ENCODE data around the gene AGPAT2.

AGPAT2 gene

DNA sequence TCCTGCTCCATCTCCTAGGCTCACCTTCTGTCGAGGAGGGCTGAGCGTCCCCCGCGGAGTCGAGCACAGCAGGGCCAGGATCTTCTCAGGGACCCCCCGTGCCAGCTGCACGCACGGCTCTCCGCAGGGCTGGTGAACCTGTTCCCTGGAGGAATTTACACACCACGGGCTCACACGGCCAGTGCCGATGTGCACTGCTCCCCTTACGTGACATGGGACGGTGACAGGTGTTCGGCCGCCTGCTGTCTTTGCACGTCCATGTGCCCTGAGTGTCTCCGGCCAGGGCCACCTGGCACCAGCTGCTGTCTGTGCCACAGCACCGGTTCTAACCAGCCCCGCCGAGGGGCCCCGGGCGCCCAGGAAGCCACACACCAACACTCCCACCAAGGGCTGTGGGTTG, 8.7 kb upstream of the AGPAT2 start:
- TF ChIP-seq, protein P1, sequence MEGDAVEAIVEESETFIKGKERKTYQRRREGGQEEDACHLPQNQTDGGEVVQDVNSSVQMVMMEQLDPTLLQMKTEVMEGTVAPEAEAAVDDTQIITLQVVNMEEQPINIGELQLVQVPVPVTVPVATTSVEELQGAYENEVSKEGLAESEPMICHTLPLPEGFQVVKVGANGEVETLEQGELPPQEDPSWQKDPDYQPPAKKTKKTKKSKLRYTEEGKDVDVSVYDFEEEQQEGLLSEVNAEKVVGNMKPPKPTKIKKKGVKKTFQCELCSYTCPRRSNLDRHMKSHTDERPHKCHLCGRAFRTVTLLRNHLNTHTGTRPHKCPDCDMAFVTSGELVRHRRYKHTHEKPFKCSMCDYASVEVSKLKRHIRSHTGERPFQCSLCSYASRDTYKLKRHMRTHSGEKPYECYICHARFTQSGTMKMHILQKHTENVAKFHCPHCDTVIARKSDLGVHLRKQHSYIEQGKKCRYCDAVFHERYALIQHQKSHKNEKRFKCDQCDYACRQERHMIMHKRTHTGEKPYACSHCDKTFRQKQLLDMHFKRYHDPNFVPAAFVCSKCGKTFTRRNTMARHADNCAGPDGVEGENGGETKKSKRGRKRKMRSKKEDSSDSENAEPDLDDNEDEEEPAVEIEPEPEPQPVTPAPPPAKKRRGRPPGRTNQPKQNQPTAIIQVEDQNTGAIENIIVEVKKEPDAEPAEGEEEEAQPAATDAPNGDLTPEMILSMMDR (IDR thresholded peaks at IDR 0.05) = no peak

DNA sequence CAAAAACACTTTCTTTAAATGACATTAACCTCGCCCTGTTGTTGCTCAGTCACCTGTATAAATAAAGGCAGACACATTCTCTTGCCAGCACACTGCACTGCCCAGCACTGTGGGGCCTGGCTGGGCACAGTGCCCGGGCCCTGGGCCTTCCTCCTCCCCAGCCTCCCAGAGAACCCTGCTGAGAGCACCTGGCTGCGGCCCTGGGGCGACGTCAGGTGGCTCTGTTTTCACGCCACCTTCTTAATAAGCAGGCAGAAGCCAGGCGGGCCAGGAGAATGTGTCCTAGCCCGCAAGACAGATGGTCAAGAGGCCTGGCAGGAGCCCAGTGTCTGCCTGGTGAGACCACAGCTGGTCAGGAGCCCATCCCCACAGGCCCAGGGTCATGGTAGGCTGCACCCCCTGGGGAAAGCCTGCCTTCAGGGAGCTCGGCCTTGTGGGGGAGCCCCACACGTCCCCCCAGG, 8.2 kb upstream of the AGPAT2 start:
- TF ChIP-seq, protein P1 (IDR thresholded peaks at IDR 0.05) = no peak

DNA sequence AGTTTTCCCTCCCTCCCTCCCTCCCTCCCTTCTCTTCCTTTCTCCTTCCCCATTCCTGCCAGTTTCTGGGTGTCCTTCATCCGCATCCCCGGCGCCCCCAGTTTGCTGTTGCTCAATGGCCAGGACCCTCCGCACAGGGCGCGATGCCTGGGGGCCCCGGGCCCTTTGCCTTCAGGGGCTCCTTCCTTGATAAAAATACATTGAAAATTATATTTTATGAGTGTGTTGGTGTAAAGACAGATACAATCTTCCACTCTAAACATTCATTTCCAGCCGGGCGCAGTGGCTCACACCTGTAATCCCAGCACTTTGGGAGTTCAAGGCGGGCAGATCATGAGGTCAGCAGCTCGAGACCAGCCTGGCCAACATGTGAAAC, 7.6 kb upstream of the AGPAT2 start:
- TF ChIP-seq, protein P1 (IDR thresholded peaks at IDR 0.05) = no peak

DNA sequence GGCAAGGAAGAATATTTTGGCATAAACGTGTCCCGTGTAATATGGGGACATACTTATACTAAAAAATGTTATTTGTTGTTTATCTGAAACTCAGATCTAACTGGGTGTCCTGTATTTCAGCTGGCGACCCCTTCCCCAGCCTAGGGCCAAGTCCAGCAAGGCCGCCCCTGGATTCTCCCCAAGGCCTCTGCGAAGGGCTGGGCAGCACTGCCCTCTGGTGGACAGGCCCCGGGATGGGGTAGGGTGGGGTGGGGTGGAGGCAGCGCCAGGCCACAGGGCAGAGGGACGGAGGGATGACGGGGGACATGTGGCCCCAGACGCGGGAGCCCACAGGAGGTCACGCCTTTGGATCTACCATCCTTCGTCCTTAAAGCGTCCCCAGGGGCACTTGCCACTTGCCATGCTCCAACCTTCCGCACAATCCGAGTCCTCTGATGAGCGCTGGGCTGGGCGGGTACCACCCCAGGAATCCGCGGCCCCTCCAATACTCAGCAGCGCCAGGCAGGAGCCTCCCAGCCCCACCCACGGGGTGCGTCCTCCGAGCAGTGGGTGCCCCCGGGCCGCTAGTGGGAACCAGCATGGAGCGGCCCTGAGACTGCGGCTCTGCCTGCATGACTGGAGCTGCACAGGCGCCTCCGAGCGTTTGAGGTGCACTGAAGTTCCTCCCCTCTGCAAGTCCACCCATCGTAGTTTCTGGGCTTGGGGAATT, 7.1 kb upstream of the AGPAT2 start:
- TF ChIP-seq, protein P1 (IDR thresholded peaks at IDR 0.05) = peak; percentile 85

DNA sequence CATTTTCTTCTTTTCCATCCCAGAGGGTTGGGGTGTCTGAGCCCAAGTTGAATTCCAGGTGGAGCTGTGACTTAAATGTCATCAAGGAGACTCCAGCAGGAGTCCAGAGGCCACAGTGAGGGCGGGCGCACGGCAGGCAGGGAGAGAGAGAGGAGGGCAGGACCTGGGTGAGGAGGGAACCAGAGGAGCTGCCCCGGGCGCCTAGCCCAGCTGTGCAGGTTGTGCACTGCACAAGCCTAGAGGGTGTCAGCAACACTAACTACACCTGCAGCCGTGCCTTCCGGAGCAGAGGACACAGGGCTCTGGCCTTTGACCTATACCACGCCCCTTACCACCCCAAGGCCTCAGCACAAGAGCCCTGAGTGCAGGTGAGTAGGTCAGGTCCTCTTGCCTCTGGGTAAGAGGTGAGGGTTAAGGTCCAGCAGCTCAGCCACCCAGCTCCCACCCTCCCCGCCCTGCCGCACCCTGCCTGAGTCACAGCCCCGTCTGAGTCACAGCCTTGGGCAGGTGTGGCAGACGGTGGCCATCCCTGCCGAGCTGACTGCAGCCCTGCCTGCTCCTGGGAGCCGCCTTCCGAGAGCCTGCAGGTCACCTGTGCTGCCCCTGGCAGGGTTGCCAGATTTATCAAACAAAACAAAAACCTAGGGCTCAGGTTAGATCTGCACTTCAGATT, 6.4 kb upstream of the AGPAT2 start:
- TF ChIP-seq, protein P1 (IDR thresholded peaks at IDR 0.05) = no peak

DNA sequence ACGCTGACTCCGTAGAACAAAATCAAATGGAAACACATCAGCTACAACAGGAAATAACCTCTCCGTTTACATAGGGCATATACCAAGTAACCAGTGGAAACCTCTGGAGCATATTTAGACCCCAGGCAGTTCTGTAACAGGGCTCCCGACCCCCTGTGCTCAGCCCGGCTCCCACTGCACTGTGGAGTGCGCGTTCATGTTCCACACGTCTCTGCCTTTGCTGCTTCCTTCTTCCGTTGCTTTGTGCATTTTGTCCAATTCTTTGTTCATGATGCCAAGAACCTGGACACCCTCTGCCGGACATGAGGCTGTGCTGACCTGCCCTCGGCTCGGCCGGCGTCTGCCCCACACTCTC, 5.9 kb upstream of the AGPAT2 start:
- TF ChIP-seq, protein P1 (IDR thresholded peaks at IDR 0.05) = no peak

DNA sequence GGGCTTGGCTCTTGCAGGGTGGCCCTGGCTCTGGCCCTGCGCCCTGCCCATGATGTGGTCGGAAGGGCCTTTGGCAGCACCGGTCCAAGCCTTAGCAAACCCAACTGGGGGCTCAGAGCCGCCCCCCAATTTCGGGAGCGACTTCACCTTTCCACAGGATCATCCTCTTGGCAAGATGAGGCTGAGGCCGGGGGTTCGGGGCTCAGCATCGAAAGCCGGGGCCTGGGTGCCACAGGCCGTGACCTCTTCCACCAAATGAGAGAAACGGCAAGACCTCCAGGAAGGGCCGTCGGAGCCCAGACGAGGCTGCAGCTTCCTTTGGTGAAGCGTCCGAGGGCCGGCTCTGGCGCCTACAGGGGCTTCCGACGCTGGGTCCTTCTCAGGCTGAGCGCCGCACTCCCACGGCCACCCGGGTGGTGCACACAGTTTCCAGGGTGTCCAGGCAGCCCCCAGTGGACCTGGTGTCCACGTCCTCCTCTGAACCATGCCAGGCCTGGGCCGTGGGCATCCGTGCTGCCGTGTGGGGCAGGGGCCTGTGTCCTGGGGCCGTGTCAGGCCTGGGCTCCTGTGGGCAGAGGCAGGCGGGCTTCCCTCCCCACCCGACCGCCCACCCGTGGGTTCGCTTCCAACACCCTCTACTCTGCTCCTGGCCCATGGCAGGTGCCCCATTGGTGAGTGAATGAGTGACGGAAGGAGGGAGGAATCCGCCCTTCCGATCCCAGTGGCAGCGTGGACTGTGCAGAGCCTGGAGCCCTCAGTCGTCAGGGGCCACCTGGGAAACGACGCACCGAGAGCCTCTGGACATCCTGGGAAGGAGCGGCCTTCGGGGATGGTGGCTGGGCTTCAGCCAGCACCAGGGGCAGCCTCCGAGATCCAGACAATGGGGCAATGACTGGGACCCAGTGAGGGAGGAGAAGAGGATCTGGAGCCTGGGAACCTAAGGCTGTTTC, 5.2 kb upstream of the AGPAT2 start:
- TF ChIP-seq, protein P1 (IDR thresholded peaks at IDR 0.05) = no peak

All from LNCAP (cell line).